ENCODE measurements around the gene IRAK3. TPM values are rescaled to one million over a fixed set of nuclear protein-coding genes. Genes with fewer than 3 reads are reported as not detected.

The IRAK3 gene
- total RNA-seq, 1 experiment from 2014 or later = 12.0 TPM

GRCh38 chr12:66196806-66197205 lies 7.8 kb downstream of the IRAK3 start:
- Mint-ChIP-seq H3K9me3 (ENCODE audit: low read depth, unreplicated experiment) (no peaks in the 10 kb centered on the region), H3K27me3 (ENCODE audit: unreplicated experiment) (no peaks in the 10 kb centered on the region), H3K4me3 (ENCODE audit: low read depth, unreplicated experiment) (no peak overlapping the region), H3K27ac (ENCODE audit: unreplicated experiment) (no peak overlapping the region), H3K36me3 (ENCODE audit: insufficient read depth, unreplicated experiment) (peaks cover 11% of the 10 kb centered on the region), H3K4me1 (ENCODE audit: low read depth, unreplicated experiment) (peaks cover 35% of the 10 kb centered on the region)
- CTCF ChIA-PET = interaction anchor here (1.4 kb wide), 1 partner anchor 52 kb away, joined by 3 read pairs; no protein-coding TSS in a partner anchor
- DNase-seq = no peak
- intact Hi-C loops (cut with micrococcal nuclease; ENCODE audit: unreplicated experiment) = no loop called here
- no peak for TF ChIP-seq CTCF (IDR thresholded peaks at IDR 0.05; ENCODE audit: unreplicated experiment)
- BruUV-seq (replicated peaks) = no TSS peak

- no peaks in the 10 kb centered on the region for H3K27me3 Mint-ChIP-seq (ENCODE audit: unreplicated experiment)
- BruUV-seq (replicated peaks) = no TSS peak
- no peak for DNase-seq
- no peaks in the 10 kb centered on the region for H3K9me3 Mint-ChIP-seq (ENCODE audit: low read depth, unreplicated experiment)
- peaks cover 34% of the 10 kb centered on the region for H3K4me1 Mint-ChIP-seq (ENCODE audit: low read depth, unreplicated experiment)
- no peak overlapping the region for H3K4me3 Mint-ChIP-seq (ENCODE audit: low read depth, unreplicated experiment)
- CTCF ChIA-PET = interaction anchor here (0.7 to 1.5 kb wide), 3 partner anchors 21 to 38 kb away, joined by 3 read pairs; partner anchors contain the start of gene TMBIM4
- no peak for TF ChIP-seq CTCF (IDR thresholded peaks at IDR 0.05; ENCODE audit: unreplicated experiment)
- intact Hi-C loops (cut with micrococcal nuclease; ENCODE audit: unreplicated experiment) = no loop called here
- H3K36me3 Mint-ChIP-seq (ENCODE audit: insufficient read depth, unreplicated experiment) = peaks cover 11% of the 10 kb centered on the region
- no peak overlapping the region for H3K27ac Mint-ChIP-seq (ENCODE audit: unreplicated experiment)
Measured at GRCh38 chr12:66197495-66197921, 8.5 kb downstream of the IRAK3 start.

GRCh38 chr12:66199141-66199540 lies 10.1 kb downstream of the IRAK3 start:
- BruUV-seq (replicated peaks) = no TSS peak
- Mint-ChIP-seq H3K27me3 (ENCODE audit: unreplicated experiment) (no peaks in the 10 kb centered on the region), H3K36me3 (ENCODE audit: insufficient read depth, unreplicated experiment) (peaks cover 11% of the 10 kb centered on the region), H3K27ac (ENCODE audit: unreplicated experiment) (no peak overlapping the region), H3K4me1 (ENCODE audit: low read depth, unreplicated experiment) (peaks cover 47% of the 10 kb centered on the region), H3K4me3 (ENCODE audit: low read depth, unreplicated experiment) (no peak overlapping the region), H3K9me3 (ENCODE audit: low read depth, unreplicated experiment) (no peaks in the 10 kb centered on the region)
- TF ChIP-seq CTCF (IDR thresholded peaks at IDR 0.05; ENCODE audit: unreplicated experiment) = no peak
- intact Hi-C loops (cut with micrococcal nuclease; ENCODE audit: unreplicated experiment) = no loop called here
- CTCF ChIA-PET = interaction anchor here (0.6 kb wide), 1 partner anchor 731 kb away, joined by 6 read pairs; no protein-coding TSS in a partner anchor
- DNase-seq = no peak

GRCh38 chr12:66199831-66200509 lies 11.0 kb downstream of the IRAK3 start:
- CTCF ChIA-PET = interaction anchor here (0.6 kb wide), 1 partner anchor 732 kb away, joined by 6 read pairs; no protein-coding TSS in a partner anchor
- intact Hi-C loops (cut with micrococcal nuclease; ENCODE audit: unreplicated experiment) = no loop called here

More at GRCh38 chr12:66199831-66200509, 11.0 kb downstream of the IRAK3 start:
- no TSS peak for BruUV-seq (replicated peaks)
- Mint-ChIP-seq H3K9me3 (ENCODE audit: low read depth, unreplicated experiment) (no peaks in the 10 kb centered on the region), H3K4me1 (ENCODE audit: low read depth, unreplicated experiment) (peaks cover 50% of the 10 kb centered on the region), H3K36me3 (ENCODE audit: insufficient read depth, unreplicated experiment) (peaks cover 8% of the 10 kb centered on the region), H3K27ac (ENCODE audit: unreplicated experiment) (no peak overlapping the region), H3K27me3 (ENCODE audit: unreplicated experiment) (no peaks in the 10 kb centered on the region), H3K4me3 (ENCODE audit: low read depth, unreplicated experiment) (no peak overlapping the region)
- DNase-seq = no peak
- TF ChIP-seq CTCF (IDR thresholded peaks at IDR 0.05; ENCODE audit: unreplicated experiment) = no peak
